Pancreas (tissue), 10 donors: Measurements from ENCODE around the gene OR6B1. TPM values are rescaled to one million over a fixed set of nuclear protein-coding genes. Genes with fewer than 3 reads are reported as not detected.

Source experiments
- ATAC-seq, 4 donors: fragments of 200-7000 bp; cut with Tn5 transposase; one replicate each; pipeline versions ENCODE4 v1.8.0 to v1.9.1; 2020; ENCODE audit warnings: mild to moderate bottlenecking in 4 of 4, moderate library complexity in 4 of 4
- DNase-seq, 6 donors: peaks; one replicate each; pipeline ENCODE4 v3.0.0-alpha.2; 2020
- FAIRE-seq: peaks from 2 replicates; lab custom pipeline; 2012; peaks lifted over from hg19 to GRCh38; lab: Jason Lieb, UNC
- H3K27ac ChIP-seq, 4 donors: fragments of 200-600 bp; sonication (generic); 1 replicate in 3 of 4; 2 replicates in 1 of 4; pipeline versions ENCODE4 v1.5.0 to v1.8.0; 2020
- H3K27me3 ChIP-seq, 4 donors: fragments of 200-600 bp; one replicate each; pipeline ENCODE4 v1.8.0; 2021
- H3K36me3 ChIP-seq, 3 donors: fragments of 200-600 bp; sonication (generic) in 1 of 3; one replicate each; pipeline versions ENCODE4 v1.5.0 to v1.8.0; 2020 to 2021
- H3K4me1 ChIP-seq, 3 donors: fragments of 200-600 bp; one replicate each; pipeline ENCODE4 v1.8.0; 2021
- H3K4me3 ChIP-seq, 4 donors: fragments of 200-600 bp; sonication (generic) in 2 of 4; one replicate each; pipeline versions ENCODE4 v1.5.0 to v1.8.0; 2020 to 2021
- H3K9me3 ChIP-seq, 4 donors: fragments of 200-600 bp; one replicate each; pipeline ENCODE4 v1.8.0; 2021
- WGBS, 2 donors: extraction: QIAGEN DNeasy Blood & Tissue Kit; methylation state at CpG; one replicate each; pipeline ENCODE4 v1.1.7; 2013; 5-methylcytosine and 5-hydroxymethylcytosine counted together
- intact Hi-C, 3 donors: fragments of 100-400 bp; cut with DNase I; formaldehyde crosslinking; loops; one replicate each; pipeline versions ENCODE4 v1.11.1 to v1.14.2; 2022
- polyA plus RNA-seq, 2 donors: library from polyadenylated mRNA; stranded (reverse); fragments of 200-250 nt; gene quantifications; one replicate each; pipeline ENCODE4 v1.2.3, GENCODE V29; 2013
- total RNA-seq, 6 donors: library from RNA; stranded (reverse); fragmentation: NEBNext Ultra II Directional in 4 of 6; extraction: Animal tissue kit (Norgen Biotek cat#: 25700) in 4 of 6; gene quantifications; one replicate each; pipeline versions ENCODE4 v1.2.1 to v1.2.4, GENCODE V29; 2021 to 2023
- TF ChIP-seq, protein P1 (sequence below), 4 donors: fragments of 200-600 bp; sonication (generic) in 3 of 4; IDR thresholded peaks; one replicate each; pipeline versions ENCODE4 v1.5.0 to v1.8.0; 2021; ENCODE audit warnings: antibody characterized with exemption in 4 of 4
- donor health status: healthy with polysubstance abuse.
- donor health status: DM: no; HTN: no; CAD: no; lungs with moderate emphysema.
- donor health status: DM: no; HTN: no; CAD: no.
- donor health status: control.
- donor health status: control.
- donor health status: Bipolar disorder and iron deficiency.
- donor health status: DM: yes; HTN: yes; CAD: no.
- donor health status: DM: no; HTN: no; CAD: no.
- donor health status: DM: no; HTN: no; CAD: no.
- donor health status: DM: yes; HTN: yes; CAD: no.

Gene OR6B1
- total RNA-seq, result not detected
- polyA plus RNA-seq, result not detected

DNA sequence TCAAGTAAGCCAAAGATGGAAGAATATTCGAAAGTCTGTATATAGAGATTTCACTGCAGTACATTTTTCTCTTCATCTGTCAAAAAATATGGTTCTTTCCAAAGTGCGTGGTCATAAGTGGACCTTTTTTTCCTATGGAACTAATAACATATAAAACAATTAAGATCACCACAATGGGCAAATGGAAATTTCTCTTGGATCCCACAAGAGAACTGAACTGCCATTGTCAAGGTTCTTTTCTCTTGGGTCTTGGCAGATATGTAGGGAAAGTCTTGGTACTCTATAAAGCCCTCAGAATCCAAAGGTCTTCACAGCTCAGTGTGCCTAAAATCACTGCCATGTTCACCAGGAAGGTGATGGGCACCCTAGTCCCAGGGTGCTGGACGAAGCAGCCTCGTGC, at the start of gene OR6B1:
Gene OR6B1, plus strand, starts transcription at position 301 of the 400 bp plus-strand sequence. CDS start 3,677 bp downstream, outside the sequence.
- Histone ChIP-seq H3K4me3 (no peak within 1 kb of the TSS), H3K27me3 (no peaks in the 10 kb centered on the region), H3K36me3 (no peaks in the 10 kb centered on the region), H3K27ac (no peak within 1 kb of the TSS), H3K4me1 (no peaks in the 10 kb centered on the region), H3K9me3 (no peaks in the 10 kb centered on the region)
- WGBS, 2 donors, result 92 to 96% methylated on average over 4 of the region's 4 CpGs
- TF ChIP-seq, protein P1, sequence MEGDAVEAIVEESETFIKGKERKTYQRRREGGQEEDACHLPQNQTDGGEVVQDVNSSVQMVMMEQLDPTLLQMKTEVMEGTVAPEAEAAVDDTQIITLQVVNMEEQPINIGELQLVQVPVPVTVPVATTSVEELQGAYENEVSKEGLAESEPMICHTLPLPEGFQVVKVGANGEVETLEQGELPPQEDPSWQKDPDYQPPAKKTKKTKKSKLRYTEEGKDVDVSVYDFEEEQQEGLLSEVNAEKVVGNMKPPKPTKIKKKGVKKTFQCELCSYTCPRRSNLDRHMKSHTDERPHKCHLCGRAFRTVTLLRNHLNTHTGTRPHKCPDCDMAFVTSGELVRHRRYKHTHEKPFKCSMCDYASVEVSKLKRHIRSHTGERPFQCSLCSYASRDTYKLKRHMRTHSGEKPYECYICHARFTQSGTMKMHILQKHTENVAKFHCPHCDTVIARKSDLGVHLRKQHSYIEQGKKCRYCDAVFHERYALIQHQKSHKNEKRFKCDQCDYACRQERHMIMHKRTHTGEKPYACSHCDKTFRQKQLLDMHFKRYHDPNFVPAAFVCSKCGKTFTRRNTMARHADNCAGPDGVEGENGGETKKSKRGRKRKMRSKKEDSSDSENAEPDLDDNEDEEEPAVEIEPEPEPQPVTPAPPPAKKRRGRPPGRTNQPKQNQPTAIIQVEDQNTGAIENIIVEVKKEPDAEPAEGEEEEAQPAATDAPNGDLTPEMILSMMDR (IDR thresholded peaks at IDR 0.05), result no peak
- ATAC-seq (no peak), DNase-seq (no peak), FAIRE-seq (no peak)
- intact Hi-C loops, result no loop called here

GRCh38 chr7:143953421-143953820, 46.7 kb upstream of the OR6B1 start:
- intact Hi-C loops, result no loop called here
- Histone ChIP-seq H3K27ac (no peak overlapping the region), H3K9me3 (no peaks in the 10 kb centered on the region), H3K4me3 (no peak overlapping the region), H3K36me3 (no peaks in the 10 kb centered on the region), H3K27me3 (no peaks in the 10 kb centered on the region), H3K4me1 (no peaks in the 10 kb centered on the region)
- 79 to 87% methylated on average over 3 of the region's 3 CpGs for WGBS, 2 donors
- FAIRE-seq, result no peak
- DNase-seq, result no peak
- TF ChIP-seq, protein P1 (IDR thresholded peaks at IDR 0.05), result no peak
- ATAC-seq, result no peak

GRCh38 chr7:143954135-143954534, 46.0 kb upstream of the OR6B1 start:
- intact Hi-C loops, result no loop called here
- no peak for FAIRE-seq

DNA sequence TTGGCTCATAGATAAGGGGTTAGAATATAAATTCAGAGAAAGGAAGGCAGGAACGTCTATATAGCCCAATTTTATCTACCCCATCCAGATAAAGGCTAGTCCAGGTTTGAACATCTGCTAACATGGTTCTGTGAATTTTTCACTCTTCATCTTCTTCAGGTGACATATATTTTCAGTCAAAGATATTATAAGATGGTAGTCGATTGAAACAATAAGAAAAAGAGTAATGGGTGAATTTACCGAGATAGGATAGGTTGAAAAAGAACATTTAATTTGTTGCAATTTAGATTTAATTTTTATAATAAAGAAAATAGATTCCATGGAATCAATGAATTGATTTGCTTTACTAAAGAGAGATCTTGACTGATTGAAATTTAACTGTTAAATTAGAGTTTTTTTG, 45.6 kb upstream of the OR6B1 start, which contains the start of gene OR2F1:
Gene OR2F1, plus strand, starts transcription at position 301 of the 400 bp plus-strand sequence. CDS start 5,127 bp downstream, outside the sequence.
- H3K36me3 ChIP-seq, result no peaks in the 10 kb centered on the region
- no peak for DNase-seq
- no peak for ATAC-seq
- H3K27ac ChIP-seq, result no peak within 1 kb of the TSS
- TF ChIP-seq, protein P1 (IDR thresholded peaks at IDR 0.05), result no peak
- no peaks in the 10 kb centered on the region for H3K4me1 ChIP-seq
- H3K27me3 ChIP-seq, result no peaks in the 10 kb centered on the region
- FAIRE-seq, result no peak
- H3K4me3 ChIP-seq, result no peak within 1 kb of the TSS
- no peaks in the 10 kb centered on the region for H3K9me3 ChIP-seq
- 69 to 79% methylated on average over 3 of the region's 3 CpGs for WGBS, 2 donors
- intact Hi-C loops, result no loop called here

More at GRCh38 chr7:143954135-143954534, 46.0 kb upstream of the OR6B1 start:
- no peaks in the 10 kb centered on the region for H3K4me1 ChIP-seq
- TF ChIP-seq, protein P1 (IDR thresholded peaks at IDR 0.05), result no peak
- no peak overlapping the region for H3K4me3 ChIP-seq
- ATAC-seq (no peak), DNase-seq (no peak)
- no peaks in the 10 kb centered on the region for H3K9me3 ChIP-seq
- WGBS, 2 donors, result 53 to 56% methylated on average over 2 of the region's 2 CpGs
- no peak overlapping the region for H3K27ac ChIP-seq
- no peaks in the 10 kb centered on the region for H3K36me3 ChIP-seq
- no peaks in the 10 kb centered on the region for H3K27me3 ChIP-seq

GRCh38 chr7:143958781-143959180, 41.3 kb upstream of the OR6B1 start:
- no peak overlapping the region for H3K4me3 ChIP-seq
- H3K27ac ChIP-seq, result no peak overlapping the region
- intact Hi-C loops, result no loop called here
- H3K27me3 ChIP-seq, result no peaks in the 10 kb centered on the region
- TF ChIP-seq, protein P1 (IDR thresholded peaks at IDR 0.05), result no peak
- no peaks in the 10 kb centered on the region for H3K36me3 ChIP-seq
- H3K4me1 ChIP-seq, result no peaks in the 10 kb centered on the region
- no peaks in the 10 kb centered on the region for H3K9me3 ChIP-seq
- 59 to 60% methylated on average over 3 of the region's 3 CpGs for WGBS, 2 donors
- no peak for FAIRE-seq
- ATAC-seq, result no peak
- DNase-seq, result no peak
